Peyer's patch (tissue), 4 donors: Measurements from ENCODE around the gene UBL4B. TPM values are rescaled to one million over a fixed set of nuclear protein-coding genes. Genes with fewer than 3 reads are reported as not detected.

Source experiments
- DNase-seq, 3 donors: peaks; one replicate each; pipeline ENCODE4 v3.0.0-alpha.2; 2017 to 2019
- H3K27ac ChIP-seq, 4 donors: fragments of 200-600 bp; sonication (generic); one replicate each; pipeline ENCODE4 v1.5.1; 2016 to 2019
- H3K27me3 ChIP-seq, 2 donors: fragments of 200-600 bp; sonication (generic); one replicate each; pipeline ENCODE4 v1.5.1; 2019
- H3K36me3 ChIP-seq, 3 donors: fragments of 200-600 bp; sonication (generic); one replicate each; pipeline ENCODE4 v1.5.1; 2016 to 2019
- H3K4me1 ChIP-seq, 4 donors: fragments of 200-600 bp; sonication (generic); one replicate each; pipeline ENCODE4 v1.5.1; 2016 to 2019
- H3K4me3 ChIP-seq, 4 donors: fragments of 200-600 bp; sonication (generic); 1 replicate in 3 of 4; 2 replicates in 1 of 4; pipeline ENCODE4 v1.5.1; 2016 to 2019; ENCODE audit warnings: mild to moderate bottlenecking in 1 of 4
- H3K9me3 ChIP-seq, 4 donors: fragments of 200-600 bp; sonication (generic); one replicate each; pipeline ENCODE4 v1.5.1; 2016 to 2019; ENCODE audit warnings: mild to moderate bottlenecking in 1 of 4
- CTCF ChIP-seq, 6 experiments: fragments of 450-650 bp in 4 of 6; fragments of 200-600 bp in 2 of 6; sonication (generic) in 1 of 6; IDR thresholded peaks; one replicate each; pipeline ENCODE4 v1.5.1; 2017 to 2019; ENCODE audit warnings: antibody characterized with exemption in 6 of 6, mild to moderate bottlenecking in 3 of 6, moderate library complexity in 1 of 6
- POLR2A ChIP-seq, 2 donors: fragments of 450-650 bp; IDR thresholded peaks; one replicate each; pipeline ENCODE4 v1.5.1; 2017; ENCODE audit warnings: antibody characterized with exemption in 2 of 2, mild to moderate bottlenecking in 2 of 2, moderate library complexity in 2 of 2
- total RNA-seq, 4 donors: library from RNA; depleted of rRNA; stranded (reverse); fragments of >200 nt; gene quantifications; one replicate each; pipeline ENCODE4 v1.1.0, GENCODE V29; 2016

UBL4B gene
- total RNA-seq, 4 donors from 2014 or later = not detected

DNA sequence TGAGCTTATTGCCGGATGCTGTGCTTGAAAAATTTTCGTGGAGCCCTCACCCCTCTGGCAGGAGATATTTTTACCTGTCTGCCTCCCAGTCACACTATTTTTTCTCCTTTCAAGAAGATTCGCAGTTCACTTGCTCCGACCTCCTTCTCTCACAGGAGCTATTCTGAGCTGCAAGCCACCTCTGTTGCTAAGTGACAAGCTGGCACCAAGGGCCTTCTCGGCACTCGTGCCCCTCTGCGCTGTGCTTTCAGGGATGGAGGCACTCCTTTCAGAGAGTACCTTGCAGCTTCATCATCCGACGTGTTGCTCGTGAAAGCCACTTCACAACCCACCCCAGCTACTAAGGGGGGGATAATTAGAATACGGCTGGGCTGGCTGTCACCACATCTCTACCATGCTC, 49.6 kb downstream of the UBL4B start:
- TF ChIP-seq POLR2A (IDR thresholded peaks at IDR 0.05) = no peak
- no peak for TF ChIP-seq CTCF (IDR thresholded peaks at IDR 0.05)
- no peak for DNase-seq
- no peaks in the 10 kb centered on the region for H3K9me3 ChIP-seq
- no peak overlapping the region for H3K27ac ChIP-seq
- no peaks in the 10 kb centered on the region for H3K4me1 ChIP-seq
- no peaks in the 10 kb centered on the region for H3K36me3 ChIP-seq
- H3K27me3 ChIP-seq = no peaks in the 10 kb centered on the region
- no peak overlapping the region for H3K4me3 ChIP-seq

Other genes starting within 250 kb of the UBL4B start
- 10 to 100 TPM in 3 of 4 donors, 1 to 10 TPM in 1; 8.9 to 49.5 (median 26.6) TPM for gene CSF1, start 201.6 kb upstream of the UBL4B start, total RNA-seq
- 10 to 100 TPM; 51.2 to 96.4 (median 80.9) TPM for gene AHCYL1, start 127.7 kb upstream of the UBL4B start, total RNA-seq
- gene STRIP1, start 77.8 kb upstream of the UBL4B start, total RNA-seq = 100 to 1,000 TPM in 2 of 4 donors, 10 to 100 TPM in 2; 25.6 to 117 (median 95.1) TPM
- gene ALX3, start 41.8 kb upstream of the UBL4B start, total RNA-seq = not detected
- under 1 TPM in 2 of 4 donors, not detected in 2; 0.13 to 0.28 TPM for gene SLC6A17, start 38.1 kb downstream of the UBL4B start, total RNA-seq
- gene KCNC4, start 97.9 kb downstream of the UBL4B start, total RNA-seq = 10 to 100 TPM in 2 of 4 donors, 1 to 10 TPM in 2; 6.1 to 18.0 (median 10.4) TPM
- 10 to 100 TPM; 49.2 to 97.6 (median 80.9) TPM for gene RBM15, start 226.9 kb downstream of the UBL4B start, total RNA-seq